ENCODE results near the gene WIPF1.

Gene WIPF1

DNA sequence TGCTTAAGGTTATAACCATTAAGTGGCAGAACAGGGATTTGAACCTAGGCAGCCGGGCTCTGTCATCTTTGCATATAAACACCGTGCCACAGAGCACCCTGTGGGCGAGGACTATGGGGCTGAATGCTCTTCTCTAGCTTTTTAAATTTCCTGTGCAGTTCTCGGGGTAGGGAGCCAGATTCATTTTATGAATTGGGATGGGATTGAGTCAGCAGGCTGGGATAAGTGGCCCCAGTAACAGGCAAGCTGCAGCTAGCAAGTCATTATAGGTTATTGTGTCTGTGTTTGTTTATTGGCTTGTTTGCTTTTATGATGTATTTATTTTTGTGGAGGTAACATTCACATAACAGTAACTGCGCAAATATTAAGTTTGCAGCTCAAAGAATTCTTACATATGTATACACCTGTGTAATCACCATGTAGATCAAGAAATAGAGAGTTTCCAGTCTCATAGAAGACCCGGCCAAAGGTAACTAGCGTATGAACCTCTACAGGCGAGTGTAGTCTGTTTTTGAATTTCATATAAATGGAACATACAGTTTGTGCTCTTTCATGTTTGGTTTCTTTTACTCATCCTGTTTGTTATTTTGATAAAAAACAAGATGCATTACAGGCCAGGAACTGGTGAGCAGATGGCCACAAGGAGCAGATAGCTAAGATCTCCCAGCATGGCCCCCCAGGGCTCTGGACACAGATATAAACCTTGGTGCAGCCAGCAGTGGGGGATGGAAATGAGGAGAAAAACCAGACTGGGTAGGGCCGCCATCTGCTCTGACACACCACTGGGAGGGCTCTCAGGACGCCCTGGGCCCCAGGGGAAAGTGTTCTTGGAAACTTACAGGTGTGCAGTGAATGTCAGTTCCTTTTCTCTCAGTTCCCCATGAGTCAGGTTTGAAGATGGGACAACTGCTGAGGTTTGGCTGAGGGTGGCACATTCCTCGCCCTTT, 61.6 kb downstream of the WIPF1 start:
- no peak for DNase-seq

DNA sequence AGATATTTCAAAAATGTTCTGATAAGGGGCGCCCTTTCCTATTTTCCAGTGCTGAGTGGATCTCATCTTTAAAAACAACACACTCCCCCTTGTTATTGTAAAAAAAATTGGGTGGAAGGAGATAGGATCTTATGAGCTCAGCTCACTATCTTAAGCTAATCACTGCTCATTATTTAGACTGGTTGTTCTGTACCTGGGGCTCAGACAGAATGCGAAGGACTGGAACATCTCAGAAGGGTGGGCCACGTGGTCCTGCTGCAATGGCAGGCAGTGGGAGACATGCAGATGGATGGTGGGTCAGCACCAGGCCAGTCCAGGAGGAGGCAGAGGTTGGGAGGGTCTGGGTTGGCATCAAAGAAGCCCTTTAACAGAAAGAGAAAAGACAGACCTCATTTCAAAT, 62.5 kb downstream of the WIPF1 start:
- no peak for DNase-seq

DNA sequence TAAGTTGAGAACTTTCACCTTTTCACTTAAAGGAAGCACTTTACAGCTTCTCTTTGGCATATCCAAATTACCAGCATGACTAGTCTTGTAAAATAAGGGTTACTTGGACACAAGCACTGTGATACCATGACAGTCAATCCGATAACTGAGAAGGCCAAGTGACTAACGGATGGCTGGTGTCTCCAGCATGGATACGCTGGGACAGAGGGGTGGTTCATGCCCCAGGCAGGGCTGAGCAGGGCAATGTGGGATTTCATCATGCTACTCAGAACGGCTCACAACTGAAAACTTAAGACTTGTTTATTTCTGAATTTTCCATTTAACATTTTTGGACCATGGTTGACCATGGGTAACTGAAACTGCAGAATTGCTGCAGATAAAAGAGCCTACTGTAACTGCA, 67.7 kb downstream of the WIPF1 start:
- no peak for DNase-seq

DNA sequence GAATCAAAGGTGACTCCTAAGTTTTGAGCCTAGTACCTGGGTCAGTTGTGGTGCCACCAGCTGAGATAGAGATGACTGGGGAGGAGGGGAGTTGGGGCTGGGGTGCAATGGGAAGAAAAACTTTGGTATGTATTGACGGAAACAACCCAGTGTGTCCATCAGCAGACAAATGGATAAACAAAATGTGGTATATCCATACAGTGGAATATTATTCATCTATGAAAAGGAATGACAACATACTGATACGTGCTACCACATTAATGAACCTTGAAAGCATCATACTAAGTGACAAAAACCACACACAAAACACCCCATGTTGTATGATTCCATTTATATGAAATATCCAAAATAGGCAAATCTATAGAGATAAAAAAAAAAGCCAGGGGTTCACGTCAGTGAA, 69.6 kb downstream of the WIPF1 start:
- no peak for DNase-seq

DNA sequence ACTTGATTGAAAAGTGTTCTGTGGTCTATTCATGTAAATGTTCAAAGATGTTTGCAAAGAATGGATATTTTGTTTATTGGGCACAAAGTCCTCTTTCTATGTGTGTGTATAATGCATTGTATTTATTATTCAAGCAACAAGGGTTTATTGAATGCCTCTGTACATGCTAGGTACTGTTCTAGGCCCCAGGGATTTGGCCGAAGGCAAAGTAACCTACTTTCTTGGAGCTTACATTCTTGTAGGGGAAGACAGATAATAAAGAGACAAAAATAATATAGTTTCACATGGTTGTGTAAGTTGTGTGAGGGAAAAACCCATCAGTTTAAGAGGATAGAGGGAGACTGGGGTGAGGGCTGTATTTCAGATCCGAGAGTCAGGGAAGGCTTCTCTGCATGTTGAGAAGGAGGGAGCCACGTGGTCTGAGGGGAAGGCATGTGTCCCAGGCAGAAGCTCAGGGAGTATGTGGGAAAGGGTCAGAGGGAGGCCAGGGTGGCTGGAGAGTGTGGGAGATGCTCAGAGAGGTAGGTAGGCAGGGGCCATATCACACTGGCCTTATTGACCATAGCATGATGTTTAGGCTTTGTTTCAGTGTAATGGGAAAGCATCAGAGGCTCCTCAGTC, 70.4 kb downstream of the WIPF1 start:
- no peak for DNase-seq

DNA sequence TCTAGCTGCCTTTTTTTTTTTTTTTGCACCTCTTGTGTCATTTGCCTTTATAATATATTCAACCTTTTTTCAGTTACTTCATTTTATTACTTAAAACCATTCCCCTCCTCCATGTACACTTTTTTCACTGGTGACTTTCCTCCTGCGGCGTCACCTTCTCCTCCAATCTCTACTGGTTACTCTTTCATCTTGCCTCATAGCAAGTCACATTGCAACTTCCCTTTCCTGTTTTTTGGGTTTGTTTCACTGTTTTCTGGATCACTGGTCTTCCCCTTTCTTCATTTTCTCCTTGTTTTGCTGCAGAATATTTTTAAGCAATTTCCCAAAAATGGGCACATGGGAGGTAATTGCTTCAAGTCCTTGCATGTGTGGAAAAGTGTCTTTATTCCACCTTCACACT, 73.1 kb downstream of the WIPF1 start:
- no peak for DNase-seq

DNA sequence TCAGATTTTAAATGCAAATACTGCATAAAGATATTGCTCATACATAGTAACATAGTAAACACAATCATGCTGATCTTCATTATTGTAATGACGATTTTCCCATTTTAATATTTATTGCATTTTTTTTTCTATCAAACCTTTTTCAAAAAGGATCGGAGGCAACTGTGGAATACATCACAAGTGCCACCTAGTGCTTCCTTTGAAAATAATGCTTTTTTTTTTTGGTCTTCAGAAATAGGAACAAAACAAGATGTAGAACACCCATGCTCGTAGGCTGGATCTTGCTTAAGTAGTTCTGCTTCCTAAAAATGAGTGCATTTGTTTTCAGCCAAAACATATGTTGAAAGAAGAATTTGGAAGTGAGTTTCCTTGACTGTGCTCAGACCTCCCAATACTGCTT, 75.1 kb downstream of the WIPF1 start:
- no peak for DNase-seq

DNA sequence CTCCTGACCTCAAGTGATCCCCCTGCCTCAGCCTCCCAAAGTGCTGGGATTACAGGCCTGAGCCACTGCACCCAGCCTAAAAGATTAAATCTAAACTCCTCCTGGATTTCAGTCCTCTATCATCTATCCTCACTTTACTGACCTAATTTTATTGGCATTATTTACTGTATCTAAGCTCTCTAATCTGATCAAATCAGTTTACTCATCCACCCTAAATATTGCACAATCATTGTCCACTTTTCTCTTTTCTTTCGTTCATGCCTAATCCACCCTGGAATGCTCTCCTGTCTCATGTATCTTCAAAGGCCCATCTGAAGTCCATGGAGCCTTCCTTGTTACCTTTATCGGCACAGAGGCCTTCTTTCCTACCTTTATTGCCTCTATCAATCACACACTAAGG, 79.2 kb downstream of the WIPF1 start:
- DNase-seq: no peak

DNA sequence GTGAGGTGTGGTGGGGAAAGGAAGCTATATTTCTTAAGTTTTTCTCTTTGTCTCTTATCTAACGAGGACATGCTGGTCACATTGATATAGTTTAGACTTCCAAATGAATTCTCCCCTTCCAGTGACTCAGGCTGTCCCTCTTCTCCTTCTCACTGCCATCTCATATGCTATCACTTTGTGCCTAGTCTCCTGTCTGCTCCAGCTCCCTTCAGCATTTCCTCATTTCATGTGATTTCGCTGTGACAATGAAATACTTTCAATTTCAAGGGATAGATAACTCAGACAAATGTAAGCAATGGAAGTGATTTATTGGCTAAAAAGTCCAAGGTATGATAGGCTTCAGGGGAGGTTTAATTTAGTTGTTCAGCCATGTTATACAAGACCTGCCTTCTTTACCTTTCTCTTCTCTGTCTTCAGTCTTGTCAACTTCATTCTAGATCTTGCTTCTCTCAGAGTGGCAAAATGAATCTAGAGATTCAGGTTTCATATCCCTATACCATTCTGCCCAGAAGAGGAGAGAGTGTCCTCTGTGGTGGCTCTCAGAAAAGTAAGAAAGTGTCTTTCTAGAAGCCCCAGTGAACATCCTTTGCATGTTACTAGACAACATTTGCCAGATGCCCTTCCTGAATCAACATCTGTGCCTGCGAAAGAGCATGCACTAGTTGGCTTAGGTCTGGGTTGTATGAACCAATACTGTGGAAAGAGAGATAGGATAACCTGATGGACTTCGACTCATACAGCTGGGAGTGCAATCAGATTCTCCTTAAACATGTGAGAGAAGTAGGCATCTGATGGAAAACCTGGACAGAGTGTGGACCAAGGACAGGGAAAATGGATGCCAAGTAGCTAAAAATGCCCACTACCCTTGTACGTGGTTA, 80.9 kb downstream of the WIPF1 start:
- no peak for DNase-seq

DNA sequence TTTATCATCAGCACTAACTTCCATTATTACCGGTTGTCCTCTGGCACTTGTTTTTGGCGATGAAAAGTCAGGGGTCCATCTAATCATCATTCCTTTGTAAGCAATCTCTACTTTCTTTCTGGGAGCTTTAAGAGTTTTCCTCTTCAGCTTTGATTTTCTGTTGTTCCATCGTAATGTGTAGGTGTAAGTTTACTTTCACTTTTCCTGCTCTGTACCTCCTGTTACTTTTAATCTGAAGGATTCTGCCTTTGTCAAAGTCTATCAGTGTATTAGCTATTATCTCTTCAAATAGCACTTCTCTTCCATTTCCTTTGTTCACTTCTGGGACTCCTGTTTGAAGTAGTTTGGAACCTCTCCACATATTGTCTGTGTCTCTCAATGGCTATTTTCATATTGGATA, 85.3 kb downstream of the WIPF1 start:
- DNase-seq: no peak

DNA sequence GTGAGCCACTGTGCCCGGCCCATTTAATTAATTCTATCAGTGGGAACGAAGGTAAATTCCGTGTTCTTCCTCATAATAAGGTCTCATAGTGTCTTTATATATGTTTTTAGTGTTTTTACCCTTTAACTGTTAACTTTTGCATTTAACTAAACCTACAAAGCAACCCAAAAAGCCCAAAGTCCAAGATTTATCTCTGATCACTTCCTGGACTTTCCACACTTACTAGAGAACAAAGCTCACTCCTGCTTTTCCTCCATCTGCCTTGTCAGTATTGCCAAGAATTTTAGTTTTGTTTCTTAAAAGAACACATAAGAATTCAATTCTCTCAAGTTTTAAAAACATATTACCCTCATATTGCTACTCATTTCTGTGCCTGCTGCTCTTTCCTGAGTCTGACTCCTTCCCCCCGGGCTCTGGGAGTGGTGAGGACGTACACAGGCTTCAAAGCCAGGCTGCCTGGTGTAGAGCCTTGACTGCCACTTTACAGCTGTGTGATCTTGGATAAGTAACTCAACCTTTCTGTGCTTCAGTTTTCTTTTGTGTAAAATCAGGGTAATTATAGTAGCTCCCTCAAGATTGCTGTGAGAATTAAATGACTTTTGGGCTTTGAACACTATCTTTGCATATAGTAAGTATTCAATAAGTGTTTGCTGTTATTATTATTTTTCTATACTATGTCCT, 85.9 kb downstream of the WIPF1 start:
- no peak for DNase-seq

DNA sequence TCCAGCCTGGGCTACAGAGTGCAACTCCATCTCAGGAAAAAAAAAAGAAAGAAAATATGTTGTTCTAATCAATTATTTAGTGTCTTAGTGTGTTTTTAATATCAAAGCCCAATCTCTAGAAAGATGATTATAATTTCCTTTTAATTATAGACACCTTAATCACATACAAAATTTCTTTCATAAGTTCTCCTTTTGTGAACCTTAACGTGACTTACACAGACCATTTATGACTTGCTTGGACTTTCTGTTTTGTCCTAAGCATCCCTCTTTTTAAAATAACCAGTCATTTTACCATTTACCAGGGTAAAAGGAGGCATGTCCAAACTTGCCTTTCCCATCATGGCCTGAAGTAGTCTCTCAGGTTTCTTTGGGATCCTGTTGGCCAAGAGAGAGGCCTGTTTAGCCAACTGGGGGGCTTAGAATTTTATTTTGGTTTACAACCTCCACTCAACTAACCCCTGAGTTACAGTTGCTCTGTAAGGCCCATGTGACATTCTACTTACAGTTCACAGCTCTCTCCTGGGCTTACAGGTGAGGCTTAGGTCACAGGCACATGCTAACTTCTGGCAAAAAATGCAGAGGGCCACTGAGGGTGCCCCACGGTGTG, 86.9 kb downstream of the WIPF1 start:
- no peak for DNase-seq
